GM23338 (cell line): ENCODE results near the gene CDH4. TPM values are rescaled to one million over a fixed set of nuclear protein-coding genes. Genes with fewer than 3 reads are reported as not detected.

ENCODE experiments used
- ATAC-seq: fragments of 200-7000 bp; cut with Tn5 transposase; 3 replicates; pipeline ENCODE4 v1.9.1; 2020
- DNase-seq: peaks from one replicate; pipeline ENCODE4 v3.0.0-alpha.2; 2015; ENCODE audit warnings: low spot score
- H2AFZ ChIP-seq: fragments of 200-600 bp; sonication (generic); 2 replicates; pipeline ENCODE4 v1.8.0; 2016; ENCODE audit warnings: antibody characterized with exemption, mild to moderate bottlenecking, moderate library complexity
- H3F3A ChIP-seq: fragments of 200-600 bp; sonication (generic); replicated peaks from 2 replicates; pipeline ENCODE4 v1.8.0; 2017; ENCODE audit warnings: antibody characterized with exemption, mixed run types, low read depth
- H3K27ac ChIP-seq: fragments of 200-600 bp; sonication (generic); 2 replicates; pipeline ENCODE4 v1.6.1; 2016; ENCODE audit warnings: low read depth
- H3K27me3 ChIP-seq: fragments of 200-600 bp; sonication (generic); 2 replicates; pipeline ENCODE4 v1.8.0; 2016; ENCODE audit warnings: mild to moderate bottlenecking, mixed run types, moderate library complexity; ENCODE audit not compliant: insufficient read depth
- H3K36me3 ChIP-seq: fragments of 200-600 bp; sonication (generic); 2 replicates; pipeline ENCODE4 v1.8.0; 2016; ENCODE audit warnings: mild to moderate bottlenecking; ENCODE audit not compliant: insufficient read depth
- H3K4me1 ChIP-seq: fragments of 200-600 bp; sonication (generic); 2 replicates; pipeline ENCODE4 v1.8.0; 2016; ENCODE audit warnings: mild to moderate bottlenecking, moderate library complexity; ENCODE audit not compliant: insufficient read depth
- H3K4me2 ChIP-seq: fragments of 200-600 bp; sonication (generic); 2 replicates; pipeline ENCODE4 v1.7.1; 2017; ENCODE audit warnings: mixed run types
- H3K4me3 ChIP-seq: fragments of 200-600 bp; sonication (generic); 2 replicates; pipeline ENCODE4 v1.6.1; 2016; ENCODE audit warnings: mixed run types
- H3K79me2 ChIP-seq: fragments of 200-600 bp; sonication (generic); replicated peaks from 2 replicates; pipeline ENCODE4 v1.8.0; 2017; ENCODE audit warnings: mild to moderate bottlenecking; ENCODE audit not compliant: insufficient read depth
- H3K9me2 ChIP-seq: fragments of 200-600 bp; sonication (generic); 2 replicates; pipeline ENCODE4 v1.8.0; 2017; ENCODE audit not compliant: insufficient read depth
- H4K20me1 ChIP-seq: fragments of 200-600 bp; sonication (generic); replicated peaks from 2 replicates; pipeline ENCODE4 v1.8.0; 2017; ENCODE audit warnings: mild to moderate bottlenecking; ENCODE audit not compliant: insufficient read depth
- H3K27ac Mint-ChIP-seq: 2 replicates; pipeline ENCODE4 v1.8.0; 2020; ENCODE audit warnings: inconsistent platforms, mild to moderate bottlenecking, moderate library complexity, mixed read lengths
- H3K27me3 Mint-ChIP-seq: 3 replicates; pipeline ENCODE4 v1.8.0; 2022; ENCODE audit warnings: low read depth, mild to moderate bottlenecking, moderate library complexity, mixed read lengths, inconsistent platforms; ENCODE audit not compliant: insufficient read depth, poor library complexity
- H3K36me3 Mint-ChIP-seq: 3 replicates; pipeline ENCODE4 v1.8.0; 2021; ENCODE audit warnings: low read depth, mild to moderate bottlenecking, inconsistent platforms, moderate library complexity, mixed read lengths
- H3K4me1 Mint-ChIP-seq: 3 replicates; pipeline ENCODE4 v1.8.0; 2020; ENCODE audit warnings: mild to moderate bottlenecking, inconsistent platforms, mixed read lengths
- H3K4me3 Mint-ChIP-seq: 3 replicates; pipeline ENCODE4 v1.8.0; 2021; ENCODE audit warnings: moderate library complexity, mild to moderate bottlenecking, inconsistent platforms, mixed read lengths
- H3K9me3 Mint-ChIP-seq: 3 replicates; pipeline ENCODE4 v1.8.0; 2020; ENCODE audit warnings: moderate library complexity, mild to moderate bottlenecking, inconsistent platforms, mixed read lengths
- CREB1 ChIP-seq: fragments of 250-450 bp; sonication (Bioruptor Pico); IDR thresholded peaks from 2 replicates; pipeline ENCODE4 v1.5.0; 2020; ENCODE audit warnings: low read depth, mild to moderate bottlenecking, moderate library complexity
- EZH2 ChIP-seq: fragments of 200-600 bp; sonication (generic); IDR thresholded peaks from one replicate; pipeline ENCODE4 v1.8.0; 2017; ENCODE audit warnings: antibody characterized with exemption, mild to moderate bottlenecking, low read depth; ENCODE audit not compliant: unreplicated experiment
- EZH2phosphoT487 ChIP-seq: fragments of 200-600 bp; sonication (generic); IDR thresholded peaks from one replicate; pipeline ENCODE4 v1.8.1; 2018; ENCODE audit warnings: antibody characterized with exemption; ENCODE audit not compliant: unreplicated experiment
- JUNB ChIP-seq: IDR thresholded peaks from one replicate; pipeline ENCODE4 v1.6.1; 2016; ENCODE audit warnings: antibody characterized with exemption; ENCODE audit not compliant: unreplicated experiment
- NANOG ChIP-seq: IDR thresholded peaks from 2 replicates; pipeline ENCODE4 v1.6.1; 2016; ENCODE audit warnings: antibody characterized with exemption, borderline replicate concordance
- POLR2AphosphoS5 ChIP-seq: IDR thresholded peaks from 2 replicates; pipeline ENCODE4 v1.6.1; 2016; ENCODE audit warnings: antibody characterized with exemption, low read depth
- STAT1 ChIP-seq: IDR thresholded peaks from one replicate; pipeline ENCODE4 v1.6.1; 2016; ENCODE audit warnings: antibody characterized with exemption; ENCODE audit not compliant: unreplicated experiment
- ZNF331 ChIP-seq: fragments of 250-450 bp; sonication (Bioruptor Pico); IDR thresholded peaks from 2 replicates; pipeline ENCODE4 v1.5.0; 2020; ENCODE audit warnings: low read depth, mild to moderate bottlenecking, moderate library complexity
- polyA plus RNA-seq: library from polyadenylated mRNA; unstranded; fragments of >200 nt; fragmentation: Nextera tagmentation; extraction: Ambion mirVana; gene quantifications from 2 replicates; pipeline ENCODE4 v1.2.1, GENCODE V29; 2016
- total RNA-seq: library from RNA; depleted of rRNA; stranded (reverse); fragments of >200 nt; shearing (Covaris generic); gene quantifications from 2 replicates; pipeline ENCODE4 v1.2.3, GENCODE V29; 2014
- TF ChIP-seq, protein P1 (sequence below): fragments of 250-450 bp; sonication (Bioruptor Pico); IDR thresholded peaks from 2 replicates; pipeline ENCODE4 v1.5.0; 2020; ENCODE audit warnings: mild to moderate bottlenecking, moderate library complexity
- TF ChIP-seq, protein P2 (sequence below): IDR thresholded peaks from 2 replicates; pipeline ENCODE4 v1.6.1; 2016; ENCODE audit warnings: antibody characterized with exemption

The CDH4 gene
- total and polyA plus RNA-seq, 2 experiments from 2014 or later: 1.2 to 4.2 TPM

GRCh38 chr20:61862881-61863280 lies 610.8 kb downstream of the CDH4 start (continued):
- TF ChIP-seq, protein P1, sequence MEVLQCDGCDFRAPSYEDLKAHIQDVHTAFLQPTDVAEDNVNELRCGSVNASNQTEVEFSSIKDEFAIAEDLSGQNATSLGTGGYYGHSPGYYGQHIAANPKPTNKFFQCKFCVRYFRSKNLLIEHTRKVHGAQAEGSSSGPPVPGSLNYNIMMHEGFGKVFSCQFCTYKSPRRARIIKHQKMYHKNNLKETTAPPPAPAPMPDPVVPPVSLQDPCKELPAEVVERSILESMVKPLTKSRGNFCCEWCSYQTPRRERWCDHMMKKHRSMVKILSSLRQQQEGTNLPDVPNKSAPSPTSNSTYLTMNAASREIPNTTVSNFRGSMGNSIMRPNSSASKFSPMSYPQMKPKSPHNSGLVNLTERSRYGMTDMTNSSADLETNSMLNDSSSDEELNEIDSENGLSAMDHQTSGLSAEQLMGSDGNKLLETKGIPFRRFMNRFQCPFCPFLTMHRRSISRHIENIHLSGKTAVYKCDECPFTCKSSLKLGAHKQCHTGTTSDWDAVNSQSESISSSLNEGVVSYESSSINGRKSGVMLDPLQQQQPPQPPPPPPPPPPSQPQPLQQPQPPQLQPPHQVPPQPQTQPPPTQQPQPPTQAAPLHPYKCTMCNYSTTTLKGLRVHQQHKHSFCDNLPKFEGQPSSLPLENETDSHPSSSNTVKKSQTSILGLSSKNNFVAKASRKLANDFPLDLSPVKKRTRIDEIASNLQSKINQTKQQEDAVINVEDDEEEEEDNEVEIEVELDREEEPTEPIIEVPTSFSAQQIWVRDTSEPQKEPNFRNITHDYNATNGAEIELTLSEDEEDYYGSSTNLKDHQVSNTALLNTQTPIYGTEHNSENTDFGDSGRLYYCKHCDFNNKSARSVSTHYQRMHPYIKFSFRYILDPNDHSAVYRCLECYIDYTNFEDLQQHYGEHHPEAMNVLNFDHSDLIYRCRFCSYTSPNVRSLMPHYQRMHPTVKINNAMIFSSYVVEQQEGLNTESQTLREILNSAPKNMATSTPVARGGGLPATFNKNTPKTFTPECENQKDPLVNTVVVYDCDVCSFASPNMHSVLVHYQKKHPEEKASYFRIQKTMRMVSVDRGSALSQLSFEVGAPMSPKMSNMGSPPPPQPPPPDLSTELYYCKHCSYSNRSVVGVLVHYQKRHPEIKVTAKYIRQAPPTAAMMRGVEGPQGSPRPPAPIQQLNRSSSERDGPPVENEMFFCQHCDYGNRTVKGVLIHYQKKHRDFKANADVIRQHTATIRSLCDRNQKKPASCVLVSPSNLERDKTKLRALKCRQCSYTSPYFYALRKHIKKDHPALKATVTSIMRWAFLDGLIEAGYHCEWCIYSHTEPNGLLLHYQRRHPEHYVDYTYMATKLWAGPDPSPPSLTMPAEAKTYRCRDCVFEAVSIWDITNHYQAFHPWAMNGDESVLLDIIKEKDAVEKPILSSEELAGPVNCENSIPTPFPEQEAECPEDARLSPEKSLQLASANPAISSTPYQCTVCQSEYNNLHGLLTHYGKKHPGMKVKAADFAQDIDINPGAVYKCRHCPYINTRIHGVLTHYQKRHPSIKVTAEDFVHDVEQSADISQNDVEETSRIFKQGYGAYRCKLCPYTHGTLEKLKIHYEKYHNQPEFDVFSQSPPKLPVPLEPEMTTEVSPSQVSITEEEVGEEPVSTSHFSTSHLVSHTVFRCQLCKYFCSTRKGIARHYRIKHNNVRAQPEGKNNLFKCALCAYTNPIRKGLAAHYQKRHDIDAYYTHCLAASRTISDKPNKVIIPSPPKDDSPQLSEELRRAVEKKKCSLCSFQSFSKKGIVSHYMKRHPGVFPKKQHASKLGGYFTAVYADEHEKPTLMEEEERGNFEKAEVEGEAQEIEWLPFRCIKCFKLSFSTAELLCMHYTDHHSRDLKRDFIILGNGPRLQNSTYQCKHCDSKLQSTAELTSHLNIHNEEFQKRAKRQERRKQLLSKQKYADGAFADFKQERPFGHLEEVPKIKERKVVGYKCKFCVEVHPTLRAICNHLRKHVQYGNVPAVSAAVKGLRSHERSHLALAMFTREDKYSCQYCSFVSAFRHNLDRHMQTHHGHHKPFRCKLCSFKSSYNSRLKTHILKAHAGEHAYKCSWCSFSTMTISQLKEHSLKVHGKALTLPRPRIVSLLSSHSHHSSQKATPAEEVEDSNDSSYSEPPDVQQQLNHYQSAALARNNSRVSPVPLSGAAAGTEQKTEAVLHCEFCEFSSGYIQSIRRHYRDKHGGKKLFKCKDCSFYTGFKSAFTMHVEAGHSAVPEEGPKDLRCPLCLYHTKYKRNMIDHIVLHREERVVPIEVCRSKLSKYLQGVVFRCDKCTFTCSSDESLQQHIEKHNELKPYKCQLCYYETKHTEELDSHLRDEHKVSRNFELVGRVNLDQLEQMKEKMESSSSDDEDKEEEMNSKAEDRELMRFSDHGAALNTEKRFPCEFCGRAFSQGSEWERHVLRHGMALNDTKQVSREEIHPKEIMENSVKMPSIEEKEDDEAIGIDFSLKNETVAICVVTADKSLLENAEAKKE: no peak
- TF ChIP-seq JUNB (no peak), POLR2AphosphoS5 (no peak), EZH2phosphoT487 (no peak), STAT1 (no peak), ZNF331 (CRISPR knock-in tag) (no peak), CREB1 (CRISPR knock-in tag) (no peak), NANOG (no peak), EZH2 (no peak)
- TF ChIP-seq, protein P2, sequence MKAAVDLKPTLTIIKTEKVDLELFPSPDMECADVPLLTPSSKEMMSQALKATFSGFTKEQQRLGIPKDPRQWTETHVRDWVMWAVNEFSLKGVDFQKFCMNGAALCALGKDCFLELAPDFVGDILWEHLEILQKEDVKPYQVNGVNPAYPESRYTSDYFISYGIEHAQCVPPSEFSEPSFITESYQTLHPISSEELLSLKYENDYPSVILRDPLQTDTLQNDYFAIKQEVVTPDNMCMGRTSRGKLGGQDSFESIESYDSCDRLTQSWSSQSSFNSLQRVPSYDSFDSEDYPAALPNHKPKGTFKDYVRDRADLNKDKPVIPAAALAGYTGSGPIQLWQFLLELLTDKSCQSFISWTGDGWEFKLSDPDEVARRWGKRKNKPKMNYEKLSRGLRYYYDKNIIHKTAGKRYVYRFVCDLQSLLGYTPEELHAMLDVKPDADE: no peak

DNA sequence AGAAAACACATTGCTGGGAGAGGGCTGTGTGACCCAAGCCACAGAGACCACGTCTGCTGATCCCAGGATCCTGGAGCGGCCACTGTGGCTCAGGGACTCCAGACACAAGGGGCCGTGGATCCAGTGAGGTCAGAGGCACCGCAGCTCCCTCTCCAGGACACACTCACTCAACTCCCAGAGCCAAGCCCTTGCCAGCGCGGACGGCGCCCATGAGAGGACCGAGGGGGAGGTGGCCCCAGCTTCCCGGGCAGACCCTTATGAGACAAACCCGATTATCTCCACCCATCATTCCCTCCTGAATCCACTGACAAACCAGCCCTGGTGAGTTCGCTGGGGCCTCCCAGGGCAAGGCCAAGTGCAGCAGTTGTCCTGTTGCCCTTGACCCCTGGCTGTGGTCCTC lies 612.4 kb downstream of the CDH4 start:
- no peaks in the 10 kb centered on the region for H3F3A ChIP-seq
- no peaks in the 10 kb centered on the region for H4K20me1 ChIP-seq
- H3K79me2 ChIP-seq: no peaks in the 10 kb centered on the region
- no peaks in the 10 kb centered on the region for H3K4me1 Mint-ChIP-seq
- no peak overlapping the region for H3K27ac Mint-ChIP-seq
- no peak overlapping the region for H3K27ac ChIP-seq
- H2AFZ ChIP-seq: no peak overlapping the region
- peak; percentile 42; the same call in 2 of the 3 replicates for ATAC-seq
- no peaks in the 10 kb centered on the region for H3K27me3 ChIP-seq
- H3K4me3 ChIP-seq: no peak overlapping the region
- H3K9me3 Mint-ChIP-seq: no peaks in the 10 kb centered on the region; the same call in 1 of the 3 replicates
- H3K36me3 Mint-ChIP-seq: no peaks in the 10 kb centered on the region
- H3K36me3 ChIP-seq: no peaks in the 10 kb centered on the region
- H3K4me2 ChIP-seq: no peak overlapping the region
- no peaks in the 10 kb centered on the region for H3K9me2 ChIP-seq
- H3K4me1 ChIP-seq: no peaks in the 10 kb centered on the region
- H3K4me3 Mint-ChIP-seq: no peak overlapping the region
- DNase-seq: no peak
- H3K27me3 Mint-ChIP-seq: peaks cover 9% of the 10 kb centered on the region
- TF ChIP-seq, protein P2: no peak
